HepG2 (cell line): Measurements from ENCODE around the gene ABCB8. TPM values are rescaled to one million over a fixed set of nuclear protein-coding genes. Genes with fewer than 3 reads are reported as not detected.

Experiments
- CHD4 ChIP-seq: fragments of 200-600 bp; sonication (generic); IDR thresholded peaks from 2 replicates; pipeline ENCODE4 v1.7.0; 2017; ENCODE audit warnings: mild to moderate bottlenecking, low read length, borderline replicate concordance
- DMAP1 ChIP-seq: IDR thresholded peaks from 2 replicates; pipeline ENCODE4 v1.6.1; 2016
- EZH2 ChIP-seq: conservative IDR thresholded peaks from 2 replicates; pipeline ENCODE4 v1.6.1; 2012; ENCODE audit warnings: mild to moderate bottlenecking, low read depth, low read length, moderate library complexity
- JUN ChIP-seq: sonication (generic); formaldehyde crosslinking; IDR thresholded peaks from 2 replicates; pipeline ENCODE4 v1.4.0; 2020; ENCODE audit warnings: mild to moderate bottlenecking, missing genetic modification reagents
- MAFF ChIP-seq: IDR thresholded peaks from 2 replicates; pipeline ENCODE4 v1.6.1; 2011; ENCODE audit warnings: low read depth, low read length, improper control_type of control experiment
- RBM22 ChIP-seq: fragments of 200-400 bp; formaldehyde crosslinking; optimal IDR thresholded peaks from 2 replicates; pipeline ENCODE3; 2017; ENCODE audit warnings: mild to moderate bottlenecking, low read length, moderate library complexity
- TRIM24 ChIP-seq: sonication (generic); formaldehyde crosslinking; IDR thresholded peaks from 2 replicates; pipeline ENCODE4 v1.8.0; 2022; ENCODE audit warnings: mild to moderate bottlenecking, missing genetic modification reagents
- ZNF20 ChIP-seq: sonication (generic); formaldehyde crosslinking; IDR thresholded peaks from 2 replicates; pipeline ENCODE4 v1.4.0; 2020; ENCODE audit warnings: mild to moderate bottlenecking, moderate library complexity, missing genetic modification reagents
- ZNF251 ChIP-seq: sonication (generic); formaldehyde crosslinking; IDR thresholded peaks from 2 replicates; pipeline ENCODE4 v1.9.0; 2021; ENCODE audit warnings: mild to moderate bottlenecking, missing genetic modification reagents
- ZNF646 ChIP-seq: sonication (generic); formaldehyde crosslinking; IDR thresholded peaks from 2 replicates; pipeline ENCODE4 v1.9.0; 2021; ENCODE audit warnings: mild to moderate bottlenecking, missing genetic modification reagents
- polyA plus RNA-seq, 8 experiments: library from polyadenylated mRNA; depleted of rRNA in 3 of 8; stranded (reverse) in 7 of 8; unstranded in 1 of 8; fragments of >200 nt; fragmentation: Illumina TruSeq in 4 of 8; extraction: Trizol in 4 of 8; gene quantifications; 2 replicates each; pipeline versions ENCODE4 v1.2.1 to v1.2.3, GENCODE V29; 2011 to 2016; ENCODE audit warnings: low read depth in 4 of 8, missing spikeins in 1 of 8, mixed read lengths in 1 of 8; ENCODE audit not compliant: insufficient read depth in 1 of 8
- total RNA-seq, 5 experiments: library from RNA; depleted of rRNA; stranded (reverse); fragments of >200 nt; fragmentation: Illumina TruSeq; extraction: Trizol; gene quantifications; 2 replicates each; pipeline ENCODE4 v1.2.3, GENCODE V29; 2016; ENCODE audit warnings: low read depth in 1 of 5
- TF ChIP-seq, protein P1 (sequence below): sonication (generic); formaldehyde crosslinking; IDR thresholded peaks from 2 replicates; pipeline ENCODE4; 2020; ENCODE audit warnings: missing genetic modification reagents, mild to moderate bottlenecking, borderline replicate concordance
- TF ChIP-seq, protein P2 (sequence below): sonication (generic); formaldehyde crosslinking; IDR thresholded peaks from 2 replicates; pipeline ENCODE4 v1.5.0; 2020; ENCODE audit warnings: missing genetic modification reagents
- TF ChIP-seq, protein P3 (sequence below): sonication (generic); formaldehyde crosslinking; IDR thresholded peaks from 2 replicates; pipeline ENCODE4 v1.5.0; 2020; ENCODE audit warnings: missing genetic modification reagents

ABCB8 gene
- total and polyA plus RNA-seq, 2 of the 13 experiments (the other 11 are each of a cell fraction or from before 2014, with no cell fraction given): 6.6 to 16.7 TPM

DNA sequence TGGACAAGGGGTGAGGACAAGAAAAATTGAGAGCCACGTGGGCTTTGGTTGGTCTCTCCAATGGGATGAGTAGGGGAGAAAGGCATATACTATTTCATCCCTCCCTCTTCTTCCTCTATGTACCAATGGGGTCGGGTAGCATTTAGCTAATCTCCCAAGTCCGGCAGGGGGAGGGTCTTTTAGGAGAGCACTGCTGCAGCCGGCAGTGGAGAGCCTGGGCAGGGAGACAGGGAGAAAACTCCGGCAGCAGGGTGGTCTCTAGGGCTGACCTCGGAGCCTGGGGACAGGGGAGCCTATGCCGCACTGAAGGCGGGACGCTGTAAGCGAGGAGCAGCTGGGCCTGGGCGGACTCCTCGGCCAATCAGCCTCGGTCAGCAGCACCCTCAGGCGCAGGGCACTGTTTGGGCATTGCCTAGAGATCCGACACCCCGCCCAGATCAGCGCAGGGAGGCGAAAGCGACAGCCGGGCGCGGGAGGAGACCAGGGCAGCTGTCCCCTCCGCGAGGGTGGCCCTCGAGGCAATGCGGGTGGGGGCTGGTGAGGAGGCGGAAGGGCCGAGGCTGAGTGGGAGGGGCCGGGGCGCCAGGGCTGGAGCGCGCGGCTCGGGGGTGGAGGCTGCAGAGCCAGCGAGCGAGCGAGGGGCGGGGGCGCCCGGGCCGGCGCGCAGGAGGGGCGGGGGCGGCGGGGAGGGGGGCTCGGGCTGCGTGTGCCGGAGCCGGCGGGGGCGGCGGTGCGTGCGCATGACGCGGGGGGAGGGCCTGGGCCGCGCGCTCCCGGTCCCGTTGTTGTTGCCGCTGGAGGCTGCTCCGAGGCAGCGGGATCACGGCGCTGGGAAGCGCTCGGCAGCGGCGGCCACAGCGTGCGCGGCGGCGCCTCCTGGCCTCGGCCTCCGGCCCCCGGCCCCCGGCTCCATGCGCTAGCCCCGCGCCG, 57.7 kb downstream of the ABCB8 start, which contains the start of gene AGAP3 (continued):
- TF ChIP-seq ZNF646 (CRISPR knock-in tag) (no peak), RBM22 (no peak), CHD4 (no peak), DMAP1 (CRISPR knock-in tag) (peak; percentile 70; the same call in 1 of the 2 replicates), ZNF20 (CRISPR knock-in tag) (no peak), TRIM24 (CRISPR knock-in tag) (no peak), JUN (CRISPR knock-in tag) (no peak), MAFF (no peak), EZH2 (no peak), ZNF251 (CRISPR knock-in tag) (no peak)
- TF ChIP-seq, protein P1, sequence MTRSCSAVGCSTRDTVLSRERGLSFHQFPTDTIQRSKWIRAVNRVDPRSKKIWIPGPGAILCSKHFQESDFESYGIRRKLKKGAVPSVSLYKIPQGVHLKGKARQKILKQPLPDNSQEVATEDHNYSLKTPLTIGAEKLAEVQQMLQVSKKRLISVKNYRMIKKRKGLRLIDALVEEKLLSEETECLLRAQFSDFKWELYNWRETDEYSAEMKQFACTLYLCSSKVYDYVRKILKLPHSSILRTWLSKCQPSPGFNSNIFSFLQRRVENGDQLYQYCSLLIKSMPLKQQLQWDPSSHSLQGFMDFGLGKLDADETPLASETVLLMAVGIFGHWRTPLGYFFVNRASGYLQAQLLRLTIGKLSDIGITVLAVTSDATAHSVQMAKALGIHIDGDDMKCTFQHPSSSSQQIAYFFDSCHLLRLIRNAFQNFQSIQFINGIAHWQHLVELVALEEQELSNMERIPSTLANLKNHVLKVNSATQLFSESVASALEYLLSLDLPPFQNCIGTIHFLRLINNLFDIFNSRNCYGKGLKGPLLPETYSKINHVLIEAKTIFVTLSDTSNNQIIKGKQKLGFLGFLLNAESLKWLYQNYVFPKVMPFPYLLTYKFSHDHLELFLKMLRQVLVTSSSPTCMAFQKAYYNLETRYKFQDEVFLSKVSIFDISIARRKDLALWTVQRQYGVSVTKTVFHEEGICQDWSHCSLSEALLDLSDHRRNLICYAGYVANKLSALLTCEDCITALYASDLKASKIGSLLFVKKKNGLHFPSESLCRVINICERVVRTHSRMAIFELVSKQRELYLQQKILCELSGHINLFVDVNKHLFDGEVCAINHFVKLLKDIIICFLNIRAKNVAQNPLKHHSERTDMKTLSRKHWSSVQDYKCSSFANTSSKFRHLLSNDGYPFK: peak; percentile 53; the same call in 1 of the 2 replicates
- TF ChIP-seq, protein P2, sequence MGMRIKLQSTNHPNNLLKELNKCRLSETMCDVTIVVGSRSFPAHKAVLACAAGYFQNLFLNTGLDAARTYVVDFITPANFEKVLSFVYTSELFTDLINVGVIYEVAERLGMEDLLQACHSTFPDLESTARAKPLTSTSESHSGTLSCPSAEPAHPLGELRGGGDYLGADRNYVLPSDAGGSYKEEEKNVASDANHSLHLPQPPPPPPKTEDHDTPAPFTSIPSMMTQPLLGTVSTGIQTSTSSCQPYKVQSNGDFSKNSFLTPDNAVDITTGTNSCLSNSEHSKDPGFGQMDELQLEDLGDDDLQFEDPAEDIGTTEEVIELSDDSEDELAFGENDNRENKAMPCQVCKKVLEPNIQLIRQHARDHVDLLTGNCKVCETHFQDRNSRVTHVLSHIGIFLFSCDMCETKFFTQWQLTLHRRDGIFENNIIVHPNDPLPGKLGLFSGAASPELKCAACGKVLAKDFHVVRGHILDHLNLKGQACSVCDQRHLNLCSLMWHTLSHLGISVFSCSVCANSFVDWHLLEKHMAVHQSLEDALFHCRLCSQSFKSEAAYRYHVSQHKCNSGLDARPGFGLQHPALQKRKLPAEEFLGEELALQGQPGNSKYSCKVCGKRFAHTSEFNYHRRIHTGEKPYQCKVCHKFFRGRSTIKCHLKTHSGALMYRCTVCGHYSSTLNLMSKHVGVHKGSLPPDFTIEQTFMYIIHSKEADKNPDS (CRISPR knock-in tag): no peak
- TF ChIP-seq, protein P3, sequence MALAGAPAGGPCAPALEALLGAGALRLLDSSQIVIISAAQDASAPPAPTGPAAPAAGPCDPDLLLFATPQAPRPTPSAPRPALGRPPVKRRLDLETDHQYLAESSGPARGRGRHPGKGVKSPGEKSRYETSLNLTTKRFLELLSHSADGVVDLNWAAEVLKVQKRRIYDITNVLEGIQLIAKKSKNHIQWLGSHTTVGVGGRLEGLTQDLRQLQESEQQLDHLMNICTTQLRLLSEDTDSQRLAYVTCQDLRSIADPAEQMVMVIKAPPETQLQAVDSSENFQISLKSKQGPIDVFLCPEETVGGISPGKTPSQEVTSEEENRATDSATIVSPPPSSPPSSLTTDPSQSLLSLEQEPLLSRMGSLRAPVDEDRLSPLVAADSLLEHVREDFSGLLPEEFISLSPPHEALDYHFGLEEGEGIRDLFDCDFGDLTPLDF (CRISPR knock-in tag): no peak
